ENCODE measurements around the gene USP44.

- TF ChIP-seq ATF7 (IDR thresholded peaks at IDR 0.05) (no peak), ATF7 (CRISPR knock-in tag; IDR thresholded peaks at IDR 0.05) (no peak), KLF16 (CRISPR knock-in tag; IDR thresholded peaks at IDR 0.05) (no peak), POLR2AphosphoS5 (IDR thresholded peaks at IDR 0.05; ENCODE audit: low read depth, low read length) (no peak), TCF12 (IDR thresholded peaks at IDR 0.05) (no peak), TCF12 (CRISPR knock-in tag; IDR thresholded peaks at IDR 0.05) (no peak), CTCF (CRISPR knock-in tag; IDR thresholded peaks at IDR 0.05) (no peak), HMG20B (CRISPR knock-in tag; conservative IDR thresholded peaks at IDR 0.05) (no peak), JUN (CRISPR knock-in tag; IDR thresholded peaks at IDR 0.05) (no peak)
Observed at GRCh38 chr12:95545303-95545702, 6.0 kb downstream of the USP44 start.

All from HepG2 (cell line).